Stimulated activated CD8-positive, alpha-beta memory T cell treated with anti-CD3 and anti-CD28 coated beads, Interleukin-15, amount 100 ng/mL, for 24 hours (primary cell): ENCODE results near the gene TMEM131.

Experiments
- DNase-seq: peaks from one replicate; pipeline ENCODE4 v3.0.0-alpha.2; 2020; ENCODE audit warnings: low read depth

The TMEM131 gene

GRCh38 chr2:97991081-97991856, 4.5 kb downstream of the TMEM131 start:
- no peak for DNase-seq

- DNase-seq: no peak
Observed at GRCh38 chr2:97988722-97989121, 7.0 kb downstream of the TMEM131 start.

GRCh38 chr2:97985998-97986397, 9.8 kb downstream of the TMEM131 start:
- no peak for DNase-seq

GRCh38 chr2:97983698-97984097, 12.1 kb downstream of the TMEM131 start:
- no peak for DNase-seq

GRCh38 chr2:97983134-97983533, 12.6 kb downstream of the TMEM131 start:
- no peak for DNase-seq

GRCh38 chr2:97982621-97983020, 13.1 kb downstream of the TMEM131 start:
- no peak for DNase-seq

GRCh38 chr2:97981961-97982360, 13.8 kb downstream of the TMEM131 start:
- DNase-seq: no peak

GRCh38 chr2:97979904-97980303, 15.8 kb downstream of the TMEM131 start:
- no peak for DNase-seq

- DNase-seq: no peak
Observed at GRCh38 chr2:97974471-97974870, 21.3 kb downstream of the TMEM131 start.

- DNase-seq: no peak
Observed at GRCh38 chr2:97970293-97971060, 25.3 kb downstream of the TMEM131 start.

GRCh38 chr2:97969081-97970067, 26.4 kb downstream of the TMEM131 start:
- DNase-seq: no peak

GRCh38 chr2:97967931-97968627, 27.7 kb downstream of the TMEM131 start:
- no peak for DNase-seq

GRCh38 chr2:97967216-97967592, 28.5 kb downstream of the TMEM131 start:
- DNase-seq: no peak

GRCh38 chr2:97966545-97967215, 29.1 kb downstream of the TMEM131 start:
- DNase-seq: no peak

GRCh38 chr2:97965116-97965515, 30.6 kb downstream of the TMEM131 start:
- DNase-seq: no peak

GRCh38 chr2:97963880-97964279, 31.9 kb downstream of the TMEM131 start:
- no peak for DNase-seq

GRCh38 chr2:97963079-97963406, 32.7 kb downstream of the TMEM131 start:
- no peak for DNase-seq

GRCh38 chr2:97961534-97961933, 34.2 kb downstream of the TMEM131 start:
- no peak for DNase-seq

- DNase-seq: no peak
Observed at GRCh38 chr2:97958184-97958583, 37.6 kb downstream of the TMEM131 start.

GRCh38 chr2:97957432-97958183, 38.1 kb downstream of the TMEM131 start:
- DNase-seq: no peak
